NCI-H2196 (cell line): ENCODE data around the gene PRMT5.
"Not testable (repeated sequence)": the region's sequence is repeated elsewhere in the genome, so short reads cannot be mapped to it uniquely, and the experiment has no call there.

Experiments
- DNase-seq: peaks from one replicate; lab custom pipeline; 2025; ENCODE audit not compliant: unreplicated experiment; lab: John Stamatoyannopoulos, UW

The PRMT5 gene

GRCh38 chr14:22929104-22929960, at the start of gene PRMT5:
PRMT5 (minus strand) TSS chr14:22929376; CDS start chr14:22929361, 15 bp downstream.
- peak; percentile 98 for DNase-seq

- no peak for DNase-seq
Measured at GRCh38 chr14:22978487-22978837, 49.3 kb upstream of the PRMT5 start.

GRCh38 chr14:22977684-22978486, 48.7 kb upstream of the PRMT5 start:
- no peak for DNase-seq

GRCh38 chr14:22977434-22977683, 48.2 kb upstream of the PRMT5 start:
- no peak for DNase-seq

- no peak for DNase-seq
Measured at GRCh38 chr14:22976620-22977433, 47.7 kb upstream of the PRMT5 start.

GRCh38 chr14:22974530-22975313, 45.5 kb upstream of the PRMT5 start:
- no peak for DNase-seq

- peak; percentile 37 for DNase-seq
Measured at GRCh38 chr14:22973217-22974032, 44.2 kb upstream of the PRMT5 start.

- no peak for DNase-seq
Measured at GRCh38 chr14:22972313-22972930, 43.2 kb upstream of the PRMT5 start.

- DNase-seq: no peak
Measured at GRCh38 chr14:22971152-22971551, 42.0 kb upstream of the PRMT5 start.

GRCh38 chr14:22966783-22967269, 37.6 kb upstream of the PRMT5 start:
- DNase-seq: no peak

- not testable (repeated sequence) for DNase-seq
Measured at GRCh38 chr14:22965916-22966782, 37.0 kb upstream of the PRMT5 start.

GRCh38 chr14:22962061-22962676, 33.0 kb upstream of the PRMT5 start:
- no peak for DNase-seq

GRCh38 chr14:22955702-22956569, 26.8 kb upstream of the PRMT5 start:
- DNase-seq: no peak

- DNase-seq: no peak
Measured at GRCh38 chr14:22952418-22952817, 23.2 kb upstream of the PRMT5 start.

- DNase-seq: not testable (repeated sequence)
Measured at GRCh38 chr14:22951795-22952194, 22.6 kb upstream of the PRMT5 start.

GRCh38 chr14:22945642-22946041, 16.5 kb upstream of the PRMT5 start:
- no peak for DNase-seq

- DNase-seq: no peak
Measured at GRCh38 chr14:22939684-22940083, 10.5 kb upstream of the PRMT5 start.
